GM21619 (cell line): Measurements from ENCODE around the gene ATG9B.

ENCODE experiments used
- ATAC-seq: cut with Tn5 transposase; IDR thresholded peaks from one replicate; pipeline ENCODE4 v1.9.1; 2021; ENCODE audit not compliant: unreplicated experiment

Gene ATG9B

GRCh38 chr7:150968056-150968733 lies 56.1 kb downstream of the ATG9B start:
- no peak for ATAC-seq

- no peak for ATAC-seq
Observed at GRCh38 chr7:150967349-150967748, 56.9 kb downstream of the ATG9B start.

GRCh38 chr7:150966002-150966401 lies 58.3 kb downstream of the ATG9B start:
- no peak for ATAC-seq

GRCh38 chr7:150965273-150965830 lies 58.9 kb downstream of the ATG9B start:
- no peak for ATAC-seq
